PFSK-1 (cell line): ENCODE data around the gene AP1G2.

Experiments used
- FOXP2 ChIP-seq: optimal IDR thresholded peaks from 2 replicates; pipeline ENCODE3; 2011; ENCODE audit warnings: borderline replicate concordance, control low read depth, inconsistent platforms; ENCODE audit not compliant: insufficient read depth; ENCODE audit errors: extremely low read length, extremely low read depth
- POLR2AphosphoS5 ChIP-seq: IDR thresholded peaks from 2 replicates; pipeline ENCODE4 v1.6.1; 2012; ENCODE audit warnings: low read depth, mild to moderate bottlenecking, control low read depth, low read length, moderate library complexity
- SIN3A ChIP-seq: IDR thresholded peaks from 2 replicates; pipeline ENCODE4 v1.6.1; 2012; ENCODE audit warnings: mild to moderate bottlenecking, low read length, moderate library complexity, borderline replicate concordance; ENCODE audit not compliant: insufficient read depth
- TAF1 ChIP-seq: IDR thresholded peaks from 2 replicates; pipeline ENCODE4 v1.6.1; 2012; ENCODE audit warnings: low read length, control low read depth, borderline replicate concordance; ENCODE audit not compliant: insufficient read depth
- TF ChIP-seq, protein P1 (sequence below), 2 experiments: IDR thresholded peaks; 2 replicates each; pipeline versions ENCODE4 v1.6.1 to v1.8.0; 2011 to 2012; ENCODE audit warnings: low read depth in 2 of 2, low read length in 2 of 2, control low read depth in 1 of 2, inconsistent platforms in 1 of 2, mild to moderate bottlenecking in 1 of 2, moderate library complexity in 1 of 2; ENCODE audit not compliant: insufficient read depth in 1 of 2

AP1G2 gene

DNA sequence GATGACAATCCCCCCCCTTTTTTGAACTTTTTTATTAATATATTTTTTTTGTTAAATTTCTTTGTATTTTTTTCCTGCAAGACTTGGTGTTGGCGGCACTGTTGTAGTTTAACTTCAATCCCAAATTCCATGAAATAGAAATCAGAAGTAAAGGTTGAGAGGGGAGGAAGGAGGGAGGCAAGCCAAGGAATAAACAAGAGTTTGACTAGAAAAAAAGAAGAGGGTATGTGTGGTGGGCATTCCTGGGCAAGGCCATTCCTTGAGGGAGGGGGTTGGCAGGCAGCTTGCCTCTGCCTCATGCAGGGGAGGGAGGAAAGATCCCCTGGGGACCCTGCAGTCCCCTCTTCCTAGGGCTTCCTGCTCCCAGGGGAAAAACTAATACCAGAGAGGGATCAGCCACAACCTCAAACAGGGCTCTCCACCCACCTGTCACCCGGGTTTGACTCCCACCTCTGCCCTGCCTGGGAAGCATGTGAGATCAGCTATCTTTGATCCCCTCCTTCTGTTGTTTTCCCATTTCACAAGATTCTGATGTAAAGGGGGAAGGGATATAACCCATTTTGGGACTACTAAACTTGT lies 519 bp upstream of the AP1G2 start:
- no peak for TF ChIP-seq FOXP2
- TF ChIP-seq, protein P1, sequence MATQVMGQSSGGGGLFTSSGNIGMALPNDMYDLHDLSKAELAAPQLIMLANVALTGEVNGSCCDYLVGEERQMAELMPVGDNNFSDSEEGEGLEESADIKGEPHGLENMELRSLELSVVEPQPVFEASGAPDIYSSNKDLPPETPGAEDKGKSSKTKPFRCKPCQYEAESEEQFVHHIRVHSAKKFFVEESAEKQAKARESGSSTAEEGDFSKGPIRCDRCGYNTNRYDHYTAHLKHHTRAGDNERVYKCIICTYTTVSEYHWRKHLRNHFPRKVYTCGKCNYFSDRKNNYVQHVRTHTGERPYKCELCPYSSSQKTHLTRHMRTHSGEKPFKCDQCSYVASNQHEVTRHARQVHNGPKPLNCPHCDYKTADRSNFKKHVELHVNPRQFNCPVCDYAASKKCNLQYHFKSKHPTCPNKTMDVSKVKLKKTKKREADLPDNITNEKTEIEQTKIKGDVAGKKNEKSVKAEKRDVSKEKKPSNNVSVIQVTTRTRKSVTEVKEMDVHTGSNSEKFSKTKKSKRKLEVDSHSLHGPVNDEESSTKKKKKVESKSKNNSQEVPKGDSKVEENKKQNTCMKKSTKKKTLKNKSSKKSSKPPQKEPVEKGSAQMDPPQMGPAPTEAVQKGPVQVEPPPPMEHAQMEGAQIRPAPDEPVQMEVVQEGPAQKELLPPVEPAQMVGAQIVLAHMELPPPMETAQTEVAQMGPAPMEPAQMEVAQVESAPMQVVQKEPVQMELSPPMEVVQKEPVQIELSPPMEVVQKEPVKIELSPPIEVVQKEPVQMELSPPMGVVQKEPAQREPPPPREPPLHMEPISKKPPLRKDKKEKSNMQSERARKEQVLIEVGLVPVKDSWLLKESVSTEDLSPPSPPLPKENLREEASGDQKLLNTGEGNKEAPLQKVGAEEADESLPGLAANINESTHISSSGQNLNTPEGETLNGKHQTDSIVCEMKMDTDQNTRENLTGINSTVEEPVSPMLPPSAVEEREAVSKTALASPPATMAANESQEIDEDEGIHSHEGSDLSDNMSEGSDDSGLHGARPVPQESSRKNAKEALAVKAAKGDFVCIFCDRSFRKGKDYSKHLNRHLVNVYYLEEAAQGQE (IDR thresholded peaks at IDR 0.05; ENCODE audit: insufficient read depth in 1 of 2, low read depth in 2 of 2, low read length in 2 of 2): no peak

DNA sequence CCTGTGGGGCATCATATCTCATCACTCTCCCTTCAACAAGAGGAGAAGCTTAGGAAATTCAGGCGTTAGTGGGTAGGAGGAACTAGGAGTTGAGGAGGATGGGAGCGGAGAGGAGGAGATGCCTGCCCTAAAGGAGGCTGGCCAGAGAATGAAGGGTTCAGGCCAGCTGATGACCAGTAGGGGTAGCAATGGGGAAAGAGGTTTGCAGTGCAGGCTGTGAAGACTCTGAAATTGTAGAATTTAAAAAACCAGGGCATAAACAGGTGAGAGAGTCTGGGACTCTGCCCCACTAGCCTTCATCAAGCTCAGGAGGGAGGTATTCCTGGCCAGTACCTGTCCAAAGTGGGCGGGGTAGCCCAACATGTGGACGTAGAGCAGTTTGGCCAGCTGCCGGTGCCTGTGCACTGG lies 809 bp downstream of the AP1G2 start:
- TF ChIP-seq SIN3A: no peak
- TF ChIP-seq, protein P1 (IDR thresholded peaks at IDR 0.05; ENCODE audit: insufficient read depth in 1 of 2, low read depth in 2 of 2, low read length in 2 of 2): no peak
- TF ChIP-seq FOXP2: no peak
- no peak for TF ChIP-seq POLR2AphosphoS5

DNA sequence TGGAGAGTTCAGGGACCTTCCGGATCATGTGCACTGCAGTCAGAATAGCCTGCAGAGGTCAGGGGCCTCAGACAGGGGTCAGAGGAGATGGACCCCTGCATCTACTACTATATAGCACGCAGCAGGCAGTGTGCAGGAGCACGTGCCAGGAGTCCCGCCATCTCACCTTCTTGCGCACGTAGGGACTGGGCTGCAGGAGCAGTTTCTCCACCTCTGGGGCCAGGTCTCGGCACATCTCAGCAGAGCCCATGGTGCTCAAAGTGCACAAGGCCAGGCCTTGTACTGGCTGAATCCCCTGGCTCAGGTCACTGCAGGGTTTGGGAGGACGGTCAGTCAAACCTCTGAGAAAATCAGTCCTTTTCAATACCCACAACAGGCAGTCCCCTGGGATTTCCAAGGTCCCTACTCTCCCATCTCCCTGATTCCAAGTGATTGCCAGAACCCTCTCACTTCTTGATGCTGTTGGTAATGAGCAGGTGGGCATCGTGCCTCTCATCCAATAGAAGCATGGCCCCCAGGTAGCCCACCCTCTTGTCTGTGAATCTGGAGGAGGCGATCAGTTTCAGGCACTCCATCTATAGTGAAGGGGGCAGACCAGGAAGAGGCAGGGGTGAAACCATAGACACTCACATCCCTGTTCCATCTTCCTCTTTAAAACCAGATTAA lies 1.3 kb downstream of the AP1G2 start:
- TF ChIP-seq TAF1 (no peak), FOXP2 (no peak)
- TF ChIP-seq, protein P1 (IDR thresholded peaks at IDR 0.05; ENCODE audit: insufficient read depth in 1 of 2, low read depth in 2 of 2, low read length in 2 of 2): no peak

DNA sequence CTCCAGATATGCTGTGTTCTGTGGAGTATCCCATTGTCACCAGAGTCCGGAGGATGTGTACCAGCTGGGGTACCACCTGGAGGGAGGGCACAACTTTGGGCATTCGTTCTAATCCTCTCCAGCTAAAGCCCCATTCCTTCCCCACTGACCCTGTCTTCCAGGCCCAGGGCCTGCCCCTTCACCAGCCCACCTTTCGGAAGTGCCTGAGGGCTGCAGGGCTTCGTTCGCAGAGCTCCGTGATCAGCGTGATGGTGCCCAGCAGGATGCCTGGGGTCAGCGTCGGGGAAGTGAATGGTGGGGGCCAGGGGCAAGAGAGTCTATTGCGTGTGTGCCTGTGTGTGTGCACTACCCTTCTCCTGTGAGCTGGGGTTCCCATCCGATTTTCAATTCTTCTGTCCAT lies 2.0 kb downstream of the AP1G2 start:
- TF ChIP-seq, protein P1 (IDR thresholded peaks at IDR 0.05; ENCODE audit: insufficient read depth in 1 of 2, low read depth in 2 of 2, low read length in 2 of 2): no peak
- TF ChIP-seq FOXP2 (no peak), TAF1 (no peak), POLR2AphosphoS5 (no peak), SIN3A (no peak)

- TF ChIP-seq POLR2AphosphoS5 (no peak), SIN3A (no peak), TAF1 (no peak), FOXP2 (no peak)
- TF ChIP-seq, protein P1 (IDR thresholded peaks at IDR 0.05; ENCODE audit: insufficient read depth in 1 of 2, low read depth in 2 of 2, low read length in 2 of 2): no peak
Observed at GRCh38 chr14:23564876-23565275, 2.7 kb downstream of the AP1G2 start.
